Esophagus squamous epithelium (tissue), 4 donors: ENCODE measurements around the gene TSPAN6.

Experiments
- POLR2A ChIP-seq, 4 donors: fragments of 450-650 bp; IDR thresholded peaks; one replicate each; pipeline ENCODE4 v1.6.1; 2017; ENCODE audit warnings: antibody characterized with exemption in 4 of 4, mild to moderate bottlenecking in 4 of 4, moderate library complexity in 3 of 4
- TF ChIP-seq, protein P1 (sequence below), 6 experiments: fragments of 450-650 bp in 4 of 6; fragments of 200-600 bp in 2 of 6; sonication (generic) in 2 of 6; IDR thresholded peaks; one replicate each; pipeline ENCODE4 v1.5.1; 2016 to 2019; ENCODE audit warnings: antibody characterized with exemption in 6 of 6, mild to moderate bottlenecking in 4 of 6, moderate library complexity in 4 of 6

GRCh38 chrX:100681599-100681998 is 45.0 kb upstream of the TSPAN6 start:
- TF ChIP-seq, protein P1, sequence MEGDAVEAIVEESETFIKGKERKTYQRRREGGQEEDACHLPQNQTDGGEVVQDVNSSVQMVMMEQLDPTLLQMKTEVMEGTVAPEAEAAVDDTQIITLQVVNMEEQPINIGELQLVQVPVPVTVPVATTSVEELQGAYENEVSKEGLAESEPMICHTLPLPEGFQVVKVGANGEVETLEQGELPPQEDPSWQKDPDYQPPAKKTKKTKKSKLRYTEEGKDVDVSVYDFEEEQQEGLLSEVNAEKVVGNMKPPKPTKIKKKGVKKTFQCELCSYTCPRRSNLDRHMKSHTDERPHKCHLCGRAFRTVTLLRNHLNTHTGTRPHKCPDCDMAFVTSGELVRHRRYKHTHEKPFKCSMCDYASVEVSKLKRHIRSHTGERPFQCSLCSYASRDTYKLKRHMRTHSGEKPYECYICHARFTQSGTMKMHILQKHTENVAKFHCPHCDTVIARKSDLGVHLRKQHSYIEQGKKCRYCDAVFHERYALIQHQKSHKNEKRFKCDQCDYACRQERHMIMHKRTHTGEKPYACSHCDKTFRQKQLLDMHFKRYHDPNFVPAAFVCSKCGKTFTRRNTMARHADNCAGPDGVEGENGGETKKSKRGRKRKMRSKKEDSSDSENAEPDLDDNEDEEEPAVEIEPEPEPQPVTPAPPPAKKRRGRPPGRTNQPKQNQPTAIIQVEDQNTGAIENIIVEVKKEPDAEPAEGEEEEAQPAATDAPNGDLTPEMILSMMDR (IDR thresholded peaks at IDR 0.05), result no peak
- TF ChIP-seq POLR2A (IDR thresholded peaks at IDR 0.05), result no peak
